Activated CD4-positive, alpha-beta T cell treated with anti-CD3 and anti-CD28 coated beads, Interleukin-10, Interleukin-2, amounts not matched to agents 100 ng/mL and 50 ng/mL, durations not matched to agents 16 hours and 8 hours (primary cell): ENCODE measurements around the gene KDM4D.
A peak's percentile ranks its signal among the peaks of the same experiment; 100 is the strongest.
"Not testable (repeated sequence)": the region's sequence is repeated elsewhere in the genome, so short reads cannot be mapped to it uniquely, and the experiment has no call there.

Experiments
- DNase-seq: peaks from one replicate; pipeline ENCODE4 v3.0.0-alpha.2; 2020

Gene KDM4D

DNA sequence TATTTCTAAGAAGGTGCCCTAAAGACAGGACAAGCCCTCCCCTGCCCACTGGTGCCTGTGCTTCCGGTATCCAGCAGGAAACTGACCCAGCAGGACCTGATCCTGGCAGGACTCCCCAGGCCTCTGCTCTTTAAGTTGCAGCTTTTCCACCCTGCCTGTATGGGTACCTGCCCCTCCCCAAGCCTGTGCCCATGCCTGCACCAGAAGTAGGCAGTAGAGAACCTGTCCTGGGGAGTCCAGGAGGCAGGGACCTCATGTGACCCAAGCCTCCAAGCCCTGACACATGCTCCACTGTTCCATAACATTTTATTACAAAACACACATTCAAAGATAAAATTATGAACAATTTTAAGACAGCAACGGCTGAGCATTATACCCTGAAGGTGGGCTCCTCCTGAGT is 14.3 kb upstream of the KDM4D start:
- no peak for DNase-seq

DNA sequence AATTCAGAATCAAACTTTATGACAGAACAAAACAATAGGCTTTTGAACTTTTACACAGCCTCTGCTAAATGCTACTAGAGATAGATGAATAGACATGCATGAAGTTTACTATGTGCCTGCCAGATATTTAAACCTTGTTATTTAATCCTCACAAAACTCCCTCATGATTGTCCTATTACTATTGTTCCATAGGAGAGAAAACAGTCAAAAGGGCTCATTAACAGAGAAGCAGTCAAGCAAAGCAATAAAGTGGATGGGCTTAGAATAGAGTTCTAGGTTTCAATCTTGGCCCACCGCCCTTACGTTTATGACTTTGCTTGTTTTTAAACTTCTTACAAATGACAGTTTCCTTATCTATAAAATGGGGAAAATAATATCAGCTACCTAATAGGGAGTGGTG is 13.0 kb upstream of the KDM4D start:
- no peak for DNase-seq

DNA sequence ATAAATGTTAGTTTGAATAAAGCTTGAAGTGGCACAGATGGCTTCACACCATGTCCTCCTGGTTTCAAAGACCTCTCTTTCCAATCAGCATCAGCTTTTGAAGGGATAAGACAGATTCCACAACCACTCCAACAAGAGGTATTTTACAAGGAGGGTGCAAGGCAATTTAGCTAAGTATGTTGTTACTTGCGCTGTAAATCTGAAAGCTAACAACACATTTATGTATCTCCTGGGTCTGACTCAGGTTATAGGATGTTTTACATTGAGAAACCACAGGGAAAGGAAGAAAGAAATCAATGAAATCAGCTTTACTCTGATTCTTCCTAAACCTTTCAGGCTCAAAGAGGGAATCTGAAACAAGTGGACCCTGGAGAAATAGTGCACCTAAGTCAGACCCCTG is 12.3 kb upstream of the KDM4D start:
- no peak for DNase-seq

DNA sequence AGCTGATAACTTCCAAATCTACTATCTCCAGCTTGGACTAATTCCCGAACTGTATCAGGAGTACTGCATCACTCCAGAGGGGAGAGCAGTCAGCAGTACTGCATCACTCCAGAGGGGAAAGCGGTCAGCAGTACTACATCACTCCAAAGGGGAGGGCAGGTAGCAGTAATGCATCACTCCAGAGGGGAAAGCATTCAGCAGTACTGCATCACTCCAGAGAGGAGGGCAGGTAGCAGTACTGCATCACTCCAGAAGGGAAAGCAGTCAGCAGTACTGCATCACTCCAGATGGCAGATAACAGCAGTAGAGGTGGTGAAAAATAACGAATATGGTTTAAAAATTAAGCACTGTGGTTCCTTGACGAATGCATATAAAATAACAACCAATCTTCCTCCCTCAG is 8.6 kb upstream of the KDM4D start:
- no peak for DNase-seq

DNA sequence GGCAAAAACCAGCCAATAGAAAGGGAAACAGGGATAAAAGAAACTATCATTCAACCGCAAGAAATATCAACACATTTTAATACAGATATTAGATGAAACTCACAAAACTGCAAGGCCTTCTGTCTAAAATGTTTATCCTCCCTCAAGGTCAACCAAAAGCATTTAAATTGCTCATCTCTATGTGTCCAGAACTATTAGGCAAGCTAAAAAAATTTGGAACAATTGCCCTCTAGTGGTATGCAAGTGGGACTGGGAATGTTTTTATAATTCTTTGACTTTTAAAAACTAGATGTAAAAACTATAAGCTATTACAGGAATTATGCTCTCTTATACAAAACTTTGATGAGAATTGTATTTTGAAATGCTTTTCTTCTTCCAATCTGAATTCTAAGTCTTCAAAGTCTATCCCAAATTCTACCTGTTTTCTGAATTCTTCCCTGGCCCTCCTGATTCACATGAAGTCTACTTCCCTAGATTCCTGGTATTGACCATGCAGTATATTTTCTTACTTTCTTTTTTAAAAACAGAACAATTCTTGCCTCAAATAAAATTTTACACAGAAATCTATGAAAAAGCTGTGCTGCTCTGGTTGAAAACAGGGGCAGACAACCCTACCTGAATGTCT is 5.1 kb upstream of the KDM4D start:
- DNase-seq, result peak; percentile 12

DNA sequence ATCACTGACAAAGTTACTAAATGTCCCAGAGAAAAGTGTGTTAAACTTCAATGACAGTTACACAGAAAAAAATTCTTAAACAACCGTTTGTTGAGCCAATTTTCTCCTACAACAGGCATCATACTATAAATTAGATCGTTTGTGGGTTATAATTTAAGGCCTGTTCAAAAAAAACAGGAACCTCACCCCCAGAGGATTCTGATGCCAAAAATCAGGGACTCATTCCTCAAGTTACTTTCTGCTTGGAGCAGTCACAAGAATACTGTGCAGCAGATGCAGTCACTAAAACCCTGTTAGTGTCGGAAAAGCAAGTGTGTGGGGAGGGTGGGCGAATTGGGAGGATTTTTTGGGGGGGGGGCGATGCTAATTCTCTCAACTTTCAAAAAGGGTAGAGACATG is 810 bp upstream of the KDM4D start:
- no peak for DNase-seq

DNA sequence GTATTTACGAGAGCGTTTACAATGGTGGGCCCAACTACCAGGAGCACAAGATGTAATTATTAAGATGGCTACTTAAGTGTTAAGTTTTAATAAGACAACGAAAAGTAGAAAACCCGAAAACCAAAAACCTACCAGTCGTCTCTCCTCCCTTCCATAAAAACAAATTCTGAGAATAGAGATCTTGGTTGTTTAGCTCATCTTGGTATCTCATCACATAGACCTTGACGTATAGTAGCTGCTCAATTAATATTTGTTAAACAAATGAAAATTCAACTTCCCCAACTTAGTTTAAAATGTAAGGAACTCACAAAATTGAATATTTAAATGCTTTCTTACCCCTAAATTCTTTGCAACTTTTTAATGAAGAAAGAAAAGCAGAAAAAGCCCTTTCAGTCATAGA is 669 bp downstream of the KDM4D start:
- no peak for DNase-seq

DNA sequence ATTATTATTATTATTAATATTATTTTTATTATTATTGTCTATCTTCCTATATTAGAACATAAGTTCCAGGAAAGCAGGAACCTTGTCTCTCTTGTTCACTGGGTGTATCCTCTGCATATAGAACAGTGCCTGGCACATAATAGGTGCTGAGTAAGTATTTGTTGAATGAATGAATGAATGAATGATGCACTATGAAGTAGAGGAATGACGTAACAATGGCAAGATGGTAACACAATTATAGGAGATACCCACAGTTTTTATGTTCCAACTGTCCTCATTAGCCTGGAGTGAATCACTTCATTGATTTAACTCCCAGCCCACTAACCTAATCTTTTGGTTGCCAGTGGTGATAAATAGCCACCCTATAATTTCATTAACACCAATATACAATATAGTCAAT is 2.1 kb downstream of the KDM4D start:
- no peak for DNase-seq

DNA sequence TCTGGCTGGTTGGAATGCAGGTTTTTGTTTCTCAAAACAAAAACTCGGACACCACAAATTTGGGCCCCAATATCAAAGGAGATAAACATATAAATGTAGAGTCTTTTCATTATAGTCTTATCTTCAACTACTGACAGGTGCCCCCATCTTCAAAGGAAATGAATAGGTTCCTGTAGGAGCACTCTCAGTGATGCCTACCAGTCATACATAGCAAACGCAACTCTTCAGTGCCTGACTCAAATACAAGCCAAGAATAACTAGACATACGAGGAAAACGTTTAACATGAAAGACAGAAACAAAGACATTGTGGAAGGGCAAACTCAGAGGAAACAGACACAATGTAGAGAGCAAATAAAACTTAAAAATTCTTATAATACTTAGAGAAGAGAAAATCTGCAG is 13.9 kb downstream of the KDM4D start:
- DNase-seq, result no peak

DNA sequence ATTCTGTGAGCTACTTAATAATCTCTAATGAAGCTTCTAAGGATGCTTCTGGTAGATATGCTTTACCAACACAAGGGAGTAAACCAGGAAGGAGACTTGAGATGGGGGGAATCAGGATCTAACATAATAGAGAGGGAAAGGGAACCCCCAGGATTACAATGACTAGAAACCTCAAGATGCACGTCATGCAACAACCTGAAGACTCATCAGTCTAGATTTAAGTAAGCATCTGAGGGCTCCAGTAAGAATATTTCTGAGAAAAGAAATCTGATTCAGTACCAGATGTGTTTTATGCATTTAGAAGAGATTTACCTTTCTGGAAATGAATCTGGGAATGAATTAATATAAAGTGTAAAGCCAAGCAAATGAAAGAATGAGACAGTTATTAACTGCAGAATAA is 15.2 kb downstream of the KDM4D start:
- DNase-seq, result peak; percentile 44

DNA sequence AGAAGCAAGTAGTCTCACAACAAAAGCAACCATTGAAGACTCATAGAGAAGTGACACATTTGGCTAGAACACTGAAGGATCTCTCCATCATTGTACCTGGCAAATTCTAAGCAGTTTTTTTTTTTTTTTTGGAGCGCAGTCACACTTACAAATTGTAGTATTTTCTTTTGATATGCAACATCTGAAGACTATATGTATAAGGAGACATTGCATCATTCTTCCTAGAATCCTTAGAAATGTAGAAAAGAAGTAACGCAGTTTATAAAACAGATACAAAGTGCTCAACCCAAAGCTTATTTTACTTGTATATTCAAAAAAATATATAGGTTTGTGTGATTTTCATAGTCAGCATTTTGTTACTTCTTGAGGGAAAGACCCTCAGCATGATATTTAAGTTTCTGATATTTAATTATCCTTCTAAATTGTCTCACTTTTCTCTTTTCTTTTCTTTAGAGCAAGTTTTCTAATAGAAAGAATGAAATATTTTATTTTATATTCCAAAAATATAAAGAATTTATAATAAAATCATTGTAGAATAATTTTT is 20.0 kb downstream of the KDM4D start:
- DNase-seq, result no peak

DNA sequence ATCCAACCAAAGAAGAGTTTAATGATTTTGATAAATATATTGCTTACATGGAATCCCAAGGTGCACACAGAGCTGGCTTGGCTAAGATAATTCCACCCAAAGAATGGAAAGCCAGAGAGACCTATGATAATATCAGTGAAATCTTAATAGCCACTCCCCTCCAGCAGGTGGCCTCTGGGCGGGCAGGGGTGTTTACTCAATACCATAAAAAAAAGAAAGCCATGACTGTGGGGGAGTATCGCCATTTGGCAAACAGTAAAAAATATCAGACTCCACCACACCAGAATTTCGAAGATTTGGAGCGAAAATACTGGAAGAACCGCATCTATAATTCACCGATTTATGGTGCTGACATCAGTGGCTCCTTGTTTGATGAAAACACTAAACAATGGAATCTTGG is 23.9 kb downstream of the KDM4D start:
- no peak for DNase-seq

DNA sequence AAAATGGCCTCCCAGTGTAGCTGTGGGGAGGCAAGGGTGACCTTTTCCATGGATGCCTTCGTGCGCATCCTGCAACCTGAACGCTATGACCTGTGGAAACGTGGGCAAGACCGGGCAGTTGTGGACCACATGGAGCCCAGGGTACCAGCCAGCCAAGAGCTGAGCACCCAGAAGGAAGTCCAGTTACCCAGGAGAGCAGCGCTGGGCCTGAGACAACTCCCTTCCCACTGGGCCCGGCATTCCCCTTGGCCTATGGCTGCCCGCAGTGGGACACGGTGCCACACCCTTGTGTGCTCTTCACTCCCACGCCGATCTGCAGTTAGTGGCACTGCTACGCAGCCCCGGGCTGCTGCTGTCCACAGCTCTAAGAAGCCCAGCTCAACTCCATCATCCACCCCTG is 24.8 kb downstream of the KDM4D start:
- DNase-seq, result no peak

DNA sequence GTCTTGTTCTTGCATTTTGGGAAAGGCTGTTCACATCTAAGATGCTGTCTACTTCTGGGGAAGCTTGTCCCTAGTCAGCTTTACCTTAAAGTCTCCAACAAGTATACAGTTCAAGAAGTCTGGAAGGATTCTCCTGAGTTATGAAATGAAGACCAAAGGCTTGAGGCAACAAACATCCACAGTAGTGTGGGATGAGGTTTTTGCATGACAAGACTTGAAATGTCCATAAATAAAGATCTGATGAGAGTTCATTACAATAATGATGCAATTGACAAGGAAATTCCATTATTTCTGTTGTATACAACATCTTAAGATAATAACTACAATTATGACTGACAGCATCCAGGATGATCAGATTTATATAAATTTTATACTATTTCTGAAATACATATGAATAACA is 30.2 kb downstream of the KDM4D start:
- no peak for DNase-seq

DNA sequence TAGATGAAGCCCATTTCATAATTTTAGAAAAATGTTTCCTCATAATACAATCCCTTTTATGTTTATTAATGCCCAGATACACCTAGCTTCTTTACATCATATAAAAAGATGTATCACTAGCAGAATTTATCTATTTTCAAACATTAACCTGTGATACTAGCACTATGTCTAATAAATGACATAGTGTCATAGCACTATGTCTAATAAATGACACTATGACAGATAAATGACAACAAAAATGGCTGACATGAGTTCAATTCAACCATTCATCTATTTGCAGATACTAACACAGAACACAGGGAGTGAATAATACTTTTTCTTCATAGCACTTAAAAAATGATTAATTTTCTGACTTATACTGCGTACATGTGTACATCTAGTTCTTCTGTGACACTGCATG is 32.1 kb downstream of the KDM4D start:
- no peak for DNase-seq

DNA sequence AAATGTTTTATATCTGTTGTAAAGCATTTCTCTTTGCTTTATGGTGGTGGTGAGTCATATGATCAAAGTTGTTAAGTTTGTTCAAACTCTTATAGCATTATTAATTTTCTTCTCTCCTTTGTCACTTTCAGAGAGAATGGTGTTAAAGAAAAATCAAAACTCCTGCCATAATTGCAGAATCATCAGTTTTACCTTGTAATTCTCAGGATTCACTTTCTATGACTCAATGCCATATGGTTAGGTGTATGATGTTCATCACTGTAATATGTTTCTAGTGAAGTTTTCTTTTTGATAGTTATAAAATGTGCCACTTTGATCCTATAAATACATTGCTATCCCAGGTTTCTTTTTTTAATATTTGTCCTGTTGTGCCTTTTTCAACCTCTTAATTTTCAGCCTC is 37.9 kb downstream of the KDM4D start:
- DNase-seq, result no peak

DNA sequence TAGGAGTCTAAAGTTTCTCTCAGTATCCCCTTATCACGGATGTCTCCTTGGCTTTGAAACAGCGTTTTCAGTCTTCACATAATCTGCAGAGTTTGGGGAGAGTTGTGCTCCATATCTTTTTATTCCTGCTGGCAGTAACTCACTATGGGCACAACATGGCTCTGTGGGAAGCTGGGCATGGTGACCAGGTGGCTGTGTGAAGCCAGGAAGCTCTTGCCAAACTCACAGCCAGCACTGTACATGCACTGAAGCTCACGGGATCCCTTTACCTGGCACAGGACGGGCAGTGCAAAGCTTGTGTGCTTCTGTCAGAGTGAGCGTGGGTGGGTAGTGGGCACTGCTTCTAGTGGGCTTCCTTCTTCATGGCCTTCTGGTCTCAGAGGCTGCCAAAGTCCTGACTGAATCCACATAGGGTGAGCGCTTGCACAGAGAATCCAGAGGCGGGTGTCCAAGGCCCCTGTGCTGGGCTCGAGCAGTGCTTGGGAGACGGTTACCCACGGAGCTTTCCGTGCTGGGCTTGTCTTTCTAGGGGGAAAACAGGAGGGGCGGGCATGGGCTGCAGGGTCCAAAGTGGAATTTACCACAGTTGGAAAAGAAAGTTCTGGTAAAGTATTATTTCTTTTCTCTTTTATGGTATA is 40.8 kb downstream of the KDM4D start:
- DNase-seq, result no peak

DNA sequence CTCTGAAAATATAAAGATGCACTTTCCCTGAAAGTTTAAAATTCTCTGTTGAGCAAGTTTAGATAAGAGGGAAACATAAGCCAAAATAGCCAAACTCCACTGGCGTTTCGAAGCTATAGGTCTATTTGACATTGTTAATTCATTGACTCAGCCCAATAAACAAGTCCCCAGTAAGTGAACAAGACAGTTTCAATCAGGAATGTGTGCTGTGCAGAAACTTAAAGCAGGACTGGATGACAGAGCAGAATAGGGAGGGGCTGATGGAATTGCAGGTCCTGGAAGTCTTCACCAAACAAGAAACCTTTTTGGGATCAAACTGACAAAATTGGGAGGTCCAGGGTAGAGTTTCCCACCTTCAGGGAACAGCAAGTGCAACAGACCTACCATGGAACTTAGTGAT is 42.6 kb downstream of the KDM4D start:
- no peak for DNase-seq

DNA sequence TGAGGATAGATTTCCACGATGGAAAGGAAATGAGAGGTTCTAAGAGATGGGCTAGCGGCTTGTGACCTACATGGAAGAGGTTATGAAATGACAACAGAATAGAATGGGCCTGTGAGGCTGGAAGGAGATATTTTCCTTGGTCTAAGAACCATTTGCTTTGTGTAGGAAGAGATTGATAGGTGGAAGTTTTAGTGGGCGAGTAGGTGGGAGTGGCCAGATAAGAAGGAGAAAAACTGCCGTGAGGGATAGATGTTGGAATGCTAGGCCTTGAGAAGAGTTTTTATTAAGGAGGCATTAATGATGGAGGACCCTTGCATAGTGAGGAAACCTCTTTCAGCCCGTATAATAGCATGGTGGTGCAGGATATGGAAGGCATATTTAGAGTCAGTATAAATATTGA is 48.0 kb downstream of the KDM4D start:
- not testable (repeated sequence) for DNase-seq

DNA sequence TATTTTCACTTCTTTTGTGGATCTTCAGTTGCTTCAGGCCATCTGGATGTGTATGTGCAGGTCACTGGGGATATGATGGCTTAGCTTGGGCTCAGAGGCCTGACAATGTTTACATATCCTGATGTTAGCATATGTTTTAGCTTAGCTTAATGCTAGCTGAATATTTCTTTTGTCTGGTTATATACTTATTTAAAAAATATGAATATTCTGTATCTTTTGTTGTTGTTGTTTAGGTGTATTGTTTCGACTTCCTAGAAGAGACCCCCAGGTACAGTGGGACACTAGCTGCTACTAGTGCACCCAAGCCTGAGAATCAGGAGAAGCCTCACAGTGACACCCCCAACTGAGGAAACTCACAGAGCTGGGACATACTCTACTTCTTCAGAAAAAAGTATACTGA is 51.4 kb downstream of the KDM4D start, which contains the start of gene KDM4E:
KDM4E (plus strand) TSS at position 301 of the 400 bp plus-strand sequence. CDS start 300 bp downstream, outside the sequence.
- DNase-seq, result no peak

DNA sequence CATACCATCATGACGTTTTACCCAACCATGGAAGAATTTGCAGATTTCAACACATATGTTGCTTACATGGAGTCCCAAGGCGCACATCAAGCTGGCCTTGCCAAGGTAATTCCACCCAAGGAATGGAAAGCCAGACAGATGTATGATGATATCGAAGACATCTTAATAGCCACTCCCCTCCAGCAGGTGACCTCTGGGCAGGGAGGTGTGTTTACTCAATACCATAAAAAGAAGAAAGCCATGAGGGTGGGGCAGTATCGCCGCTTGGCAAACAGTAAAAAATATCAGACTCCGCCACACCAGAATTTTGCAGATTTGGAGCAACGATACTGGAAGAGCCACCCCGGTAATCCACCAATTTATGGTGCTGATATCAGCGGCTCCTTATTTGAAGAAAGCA is 52.1 kb downstream of the KDM4D start:
- DNase-seq, result not testable (repeated sequence)

DNA sequence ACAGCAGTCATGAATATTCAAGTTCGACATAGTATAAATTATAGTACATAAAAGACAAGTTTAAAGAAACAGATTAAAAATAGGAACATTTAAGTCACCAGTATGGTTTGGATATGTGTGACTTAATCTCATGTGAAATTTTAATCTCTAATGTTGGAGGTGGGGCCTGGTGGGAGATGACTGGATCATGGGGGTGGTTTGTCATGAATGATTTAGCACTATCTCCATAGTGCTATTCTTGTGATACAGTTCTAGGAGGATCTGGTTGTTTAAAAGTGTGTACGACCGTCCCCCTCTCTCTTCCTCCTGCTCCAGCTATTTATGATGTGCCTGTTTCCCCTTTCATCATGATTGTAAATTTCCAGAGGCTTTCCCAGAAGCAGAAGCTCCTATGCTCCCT is 54.8 kb downstream of the KDM4D start:
- DNase-seq, result no peak

DNA sequence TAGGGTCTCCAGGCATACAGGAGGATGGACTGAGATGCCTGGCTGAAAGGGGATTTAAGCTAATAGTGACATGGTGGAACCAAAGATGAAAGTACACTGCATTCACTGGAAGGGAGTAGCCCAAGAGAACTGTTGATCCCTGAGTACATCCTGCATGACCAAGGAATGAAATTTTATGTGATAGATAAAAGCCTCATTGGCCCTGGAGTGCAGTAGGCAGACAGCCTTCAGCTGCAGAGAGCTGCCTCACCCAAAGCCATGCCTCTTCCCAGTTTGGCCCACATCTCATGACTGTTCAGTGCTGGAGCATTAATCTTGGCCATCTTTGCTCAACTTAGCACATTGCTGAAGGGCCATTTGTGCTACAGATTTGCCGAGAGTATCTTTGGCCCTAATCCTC is 59.5 kb downstream of the KDM4D start:
- DNase-seq, result no peak

DNA sequence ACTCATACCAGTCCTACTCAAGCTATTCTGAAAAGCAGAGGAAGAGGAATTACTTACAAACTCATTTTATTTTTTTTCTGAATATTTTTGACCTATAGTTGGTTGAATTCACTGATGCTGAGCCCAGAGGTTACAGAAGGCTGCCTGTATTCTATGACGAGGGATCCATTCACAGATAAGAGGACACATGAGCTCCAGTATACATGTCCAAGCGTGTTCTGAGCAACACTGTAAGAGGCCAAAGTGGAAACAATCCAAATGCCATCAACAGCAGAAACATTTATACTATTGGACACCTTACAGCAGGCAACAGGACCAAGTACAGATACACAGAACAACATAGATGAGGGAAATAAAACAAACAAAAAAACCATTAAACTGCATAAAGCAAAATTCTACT is 61.8 kb downstream of the KDM4D start:
- DNase-seq, result no peak
